Kidney (tissue), 14 donors: ENCODE data around the gene MRPL55. TPM values are rescaled to one million over a fixed set of nuclear protein-coding genes. Genes with fewer than 3 reads are reported as not detected.

ENCODE experiments used
- DNase-seq, 5 donors: peaks; one replicate each; pipeline ENCODE4 v3.0.0-alpha.2; 2013 to 2020
- FAIRE-seq: peaks from 2 replicates; lab custom pipeline; 2012; peaks lifted over from hg19 to GRCh38; lab: Jason Lieb, UNC
- H3K27ac ChIP-seq, 2 donors: one replicate each; pipeline ENCODE4 v1.7.0; 2013; ENCODE audit warnings: low read depth in 2 of 2, low read length in 2 of 2, inconsistent platforms in 1 of 2
- H3K27me3 ChIP-seq: one replicate; pipeline ENCODE4 v1.7.1; 2013; ENCODE audit warnings: low read length, inconsistent platforms; ENCODE audit not compliant: control insufficient read depth, insufficient read depth
- H3K36me3 ChIP-seq, 3 donors: one replicate each; pipeline versions ENCODE4 v1.7.0 to v1.7.1; 2013; ENCODE audit warnings: low read length in 3 of 3, control low read depth in 1 of 3, inconsistent platforms in 1 of 3; ENCODE audit not compliant: insufficient read depth in 3 of 3, control insufficient read depth in 2 of 3
- H3K4me1 ChIP-seq, 3 donors: one replicate each; pipeline versions ENCODE4 v1.7.0 to v1.7.1; 2013; ENCODE audit warnings: low read length in 3 of 3, inconsistent platforms in 1 of 3, low read depth in 1 of 3; ENCODE audit not compliant: control insufficient read depth in 2 of 3, insufficient read depth in 2 of 3
- H3K4me3 ChIP-seq, 3 donors: one replicate each; pipeline versions ENCODE4 v1.7.0 to v1.8.1; 2013; ENCODE audit warnings: low read length in 3 of 3, control low read depth in 1 of 3, inconsistent platforms in 1 of 3
- H3K9ac ChIP-seq, 3 donors: one replicate each; pipeline versions ENCODE4 v1.7.0 to v1.7.1; 2013; ENCODE audit warnings: low read length in 3 of 3, control low read depth in 1 of 3, inconsistent platforms in 1 of 3
- H3K9me3 ChIP-seq, 3 donors: one replicate each; pipeline versions ENCODE4 v1.7.0 to v1.7.1; 2013; ENCODE audit warnings: low read length in 3 of 3, control low read depth in 1 of 3, inconsistent platforms in 1 of 3; ENCODE audit not compliant: control insufficient read depth in 2 of 3, insufficient read depth in 1 of 3
- CTCF ChIP-seq: IDR thresholded peaks from 3 replicates; pipeline ENCODE4 v1.5.1; 2012; ENCODE audit warnings: mild to moderate bottlenecking, moderate library complexity, borderline replicate concordance; ENCODE audit not compliant: insufficient read depth; ENCODE audit errors: extremely low read depth
- intact Hi-C: fragments of 100-400 bp; cut with DNase I; formaldehyde crosslinking; loops from one replicate; pipeline ENCODE4 v1.11.1; 2022
- polyA plus RNA-seq: library from polyadenylated mRNA; stranded (reverse); fragments of 350-450 nt; fragmentation: Illumina TruSeq; extraction: RNeasy Lipid Tissue Mini Kit (QIAGEN cat#74804); gene quantifications from one replicate; pipeline ENCODE4 v1.2.3, GENCODE V29; 2014; ENCODE audit warnings: low read depth, low replicate concordance; ENCODE audit not compliant: insufficient read depth
- total RNA-seq: library from RNA; stranded (reverse); fragmentation: NEBNext Ultra II Directional; extraction: Animal tissue kit (Norgen Biotek cat#: 25700); gene quantifications from one replicate; pipeline ENCODE4 v1.2.1, GENCODE V29; 2021
- donor health status: control.
- donor health status: control.
- donor health status: control.
- donor health status: control.
- donor health status: control.
- donor health status: DM: yes; HTN: yes; CAD: no.
- donor health status: Normal renal cell carcinoma (clear cell type).

MRPL55 gene
- total and polyA plus RNA-seq, 2 donors from 2014 or later, result 37.8 to 141 TPM

- intact Hi-C loops, result no loop called here
- DNase-seq (peak in 2 of 5 donors; percentile 48 to 52), FAIRE-seq (no peak)
- no peak for TF ChIP-seq CTCF
- Histone ChIP-seq H3K4me1 (peaks cover 0 to 28% (median 6%) of the 10 kb centered on the region in 3 donors), H3K27ac (no peak overlapping the region), H3K36me3 (peaks cover 0 to 7% (median 0%) of the 10 kb centered on the region in 3 donors), H3K9me3 (no peaks in the 10 kb centered on the region), H3K9ac (no peak overlapping the region), H3K4me3 (no peak overlapping the region), H3K27me3 (peaks cover 2% of the 10 kb centered on the region)
Measured at GRCh38 chr1:228152918-228153258, 43.8 kb upstream of the MRPL55 start.

- no peak for TF ChIP-seq CTCF
- intact Hi-C loops, result no loop called here
- peaks cover 0 to 28% (median 6%) of the 10 kb centered on the region in 3 donors for H3K4me1 ChIP-seq
- no peaks in the 10 kb centered on the region for H3K9me3 ChIP-seq
- H3K36me3 ChIP-seq, result peaks cover 0 to 7% (median 0%) of the 10 kb centered on the region in 3 donors
- H3K27me3 ChIP-seq, result no peaks in the 10 kb centered on the region
- FAIRE-seq (no peak), DNase-seq (peak in 2 of 5 donors; percentile 47 to 69)
- H3K27ac ChIP-seq, result no peak overlapping the region
- no peak overlapping the region for H3K9ac ChIP-seq
- H3K4me3 ChIP-seq, result no peak overlapping the region
Measured at GRCh38 chr1:228152097-228152917, 43.2 kb upstream of the MRPL55 start.

GRCh38 chr1:228151180-228151925 lies 42.3 kb upstream of the MRPL55 start:
- peak in 2 of 5 donors; percentile 44 to 76 for DNase-seq
- H3K27ac ChIP-seq, result peak overlapping the region; percentile 32 to 47
- no peaks in the 10 kb centered on the region for H3K27me3 ChIP-seq
- H3K36me3 ChIP-seq, result peaks cover 0 to 7% (median 0%) of the 10 kb centered on the region in 3 donors
- no peak overlapping the region for H3K4me3 ChIP-seq
- no peak overlapping the region for H3K9ac ChIP-seq
- no peak for FAIRE-seq
- H3K4me1 ChIP-seq, result peaks cover 0 to 28% (median 6%) of the 10 kb centered on the region in 3 donors
- H3K9me3 ChIP-seq, result no peaks in the 10 kb centered on the region
- TF ChIP-seq CTCF, result no peak
- intact Hi-C loops, result no loop called here
